Neural cell (in vitro differentiated cells): Measurements from ENCODE around the gene AGXT.

Experiments
- EP300 ChIP-seq: fragments of 450-650 bp; conservative IDR thresholded peaks from 2 replicates; pipeline ENCODE4 v1.6.1; 2014; ENCODE audit warnings: antibody characterized with exemption, mild to moderate bottlenecking, moderate library complexity; ENCODE audit not compliant: poor library complexity, severe bottlenecking
- EZH2 ChIP-seq: fragments of 200-600, 300-800 bp; shearing (Covaris generic), sonication (generic); IDR thresholded peaks from 2 replicates; pipeline ENCODE4 v1.6.1; 2014; ENCODE audit warnings: antibody characterized with exemption, low read length, borderline replicate concordance, mild to moderate bottlenecking; ENCODE audit not compliant: insufficient read depth, poor library complexity, severe bottlenecking
- POLR2AphosphoS5 ChIP-seq: IDR thresholded peaks from 2 replicates; pipeline ENCODE4 v1.6.1; 2012
- TAF1 ChIP-seq: IDR thresholded peaks from 2 replicates; pipeline ENCODE4 v1.6.1; 2012; ENCODE audit warnings: low read depth
- TF ChIP-seq, protein P1 (sequence below): fragments of 450-650 bp; IDR thresholded peaks from 2 replicates; pipeline ENCODE4 v1.5.1; 2014; ENCODE audit warnings: antibody characterized with exemption, mild to moderate bottlenecking, moderate library complexity; ENCODE audit not compliant: poor library complexity, severe bottlenecking
- TF ChIP-seq, protein P2 (sequence below): IDR thresholded peaks from 2 replicates; pipeline ENCODE4 v1.6.1; 2012; ENCODE audit warnings: borderline replicate concordance

DNA sequence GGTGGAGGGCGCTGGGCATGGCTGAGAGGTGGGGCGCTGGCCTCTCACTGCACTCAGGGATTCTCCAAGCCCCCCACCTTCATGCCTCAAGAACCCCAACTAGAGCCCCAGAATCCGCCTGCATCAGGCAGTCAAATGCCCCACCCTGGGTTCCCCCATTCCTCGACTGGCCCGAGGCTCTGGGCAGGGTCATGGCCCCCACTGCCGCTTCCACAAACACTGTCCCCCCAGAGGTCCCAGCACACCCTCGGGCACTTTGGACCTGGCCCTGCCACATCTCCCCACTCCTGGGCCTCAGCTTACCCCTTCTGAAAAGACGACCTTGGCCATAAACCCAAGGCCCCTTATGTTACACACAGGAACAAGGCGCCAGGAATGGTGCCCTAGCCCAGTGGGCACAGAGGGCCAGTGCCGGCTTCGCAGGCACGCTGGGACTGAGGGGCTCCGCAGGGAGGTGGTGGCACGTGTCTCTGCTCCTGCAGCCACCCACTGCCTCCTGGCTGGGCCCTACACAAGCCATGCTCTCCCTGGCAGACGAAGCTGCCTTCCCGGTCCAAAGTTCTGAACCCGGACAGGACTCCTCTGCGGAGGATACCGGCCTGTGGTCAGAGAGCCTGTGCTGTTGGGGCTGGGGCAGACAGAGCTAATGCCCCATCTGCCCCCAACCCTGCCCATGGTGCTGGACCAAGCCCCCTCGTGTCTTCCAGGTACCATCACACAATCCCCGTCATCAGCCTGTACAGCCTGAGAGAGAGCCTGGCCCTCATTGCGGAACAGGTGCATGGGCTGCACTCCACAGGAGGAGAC is 6.8 kb downstream of the AGXT start:
- TF ChIP-seq, protein P1, sequence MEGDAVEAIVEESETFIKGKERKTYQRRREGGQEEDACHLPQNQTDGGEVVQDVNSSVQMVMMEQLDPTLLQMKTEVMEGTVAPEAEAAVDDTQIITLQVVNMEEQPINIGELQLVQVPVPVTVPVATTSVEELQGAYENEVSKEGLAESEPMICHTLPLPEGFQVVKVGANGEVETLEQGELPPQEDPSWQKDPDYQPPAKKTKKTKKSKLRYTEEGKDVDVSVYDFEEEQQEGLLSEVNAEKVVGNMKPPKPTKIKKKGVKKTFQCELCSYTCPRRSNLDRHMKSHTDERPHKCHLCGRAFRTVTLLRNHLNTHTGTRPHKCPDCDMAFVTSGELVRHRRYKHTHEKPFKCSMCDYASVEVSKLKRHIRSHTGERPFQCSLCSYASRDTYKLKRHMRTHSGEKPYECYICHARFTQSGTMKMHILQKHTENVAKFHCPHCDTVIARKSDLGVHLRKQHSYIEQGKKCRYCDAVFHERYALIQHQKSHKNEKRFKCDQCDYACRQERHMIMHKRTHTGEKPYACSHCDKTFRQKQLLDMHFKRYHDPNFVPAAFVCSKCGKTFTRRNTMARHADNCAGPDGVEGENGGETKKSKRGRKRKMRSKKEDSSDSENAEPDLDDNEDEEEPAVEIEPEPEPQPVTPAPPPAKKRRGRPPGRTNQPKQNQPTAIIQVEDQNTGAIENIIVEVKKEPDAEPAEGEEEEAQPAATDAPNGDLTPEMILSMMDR, result no peak
- TF ChIP-seq EZH2, result no peak
- TF ChIP-seq TAF1, result no peak
- no peak for TF ChIP-seq EP300
- TF ChIP-seq POLR2AphosphoS5, result no peak
- TF ChIP-seq, protein P2, sequence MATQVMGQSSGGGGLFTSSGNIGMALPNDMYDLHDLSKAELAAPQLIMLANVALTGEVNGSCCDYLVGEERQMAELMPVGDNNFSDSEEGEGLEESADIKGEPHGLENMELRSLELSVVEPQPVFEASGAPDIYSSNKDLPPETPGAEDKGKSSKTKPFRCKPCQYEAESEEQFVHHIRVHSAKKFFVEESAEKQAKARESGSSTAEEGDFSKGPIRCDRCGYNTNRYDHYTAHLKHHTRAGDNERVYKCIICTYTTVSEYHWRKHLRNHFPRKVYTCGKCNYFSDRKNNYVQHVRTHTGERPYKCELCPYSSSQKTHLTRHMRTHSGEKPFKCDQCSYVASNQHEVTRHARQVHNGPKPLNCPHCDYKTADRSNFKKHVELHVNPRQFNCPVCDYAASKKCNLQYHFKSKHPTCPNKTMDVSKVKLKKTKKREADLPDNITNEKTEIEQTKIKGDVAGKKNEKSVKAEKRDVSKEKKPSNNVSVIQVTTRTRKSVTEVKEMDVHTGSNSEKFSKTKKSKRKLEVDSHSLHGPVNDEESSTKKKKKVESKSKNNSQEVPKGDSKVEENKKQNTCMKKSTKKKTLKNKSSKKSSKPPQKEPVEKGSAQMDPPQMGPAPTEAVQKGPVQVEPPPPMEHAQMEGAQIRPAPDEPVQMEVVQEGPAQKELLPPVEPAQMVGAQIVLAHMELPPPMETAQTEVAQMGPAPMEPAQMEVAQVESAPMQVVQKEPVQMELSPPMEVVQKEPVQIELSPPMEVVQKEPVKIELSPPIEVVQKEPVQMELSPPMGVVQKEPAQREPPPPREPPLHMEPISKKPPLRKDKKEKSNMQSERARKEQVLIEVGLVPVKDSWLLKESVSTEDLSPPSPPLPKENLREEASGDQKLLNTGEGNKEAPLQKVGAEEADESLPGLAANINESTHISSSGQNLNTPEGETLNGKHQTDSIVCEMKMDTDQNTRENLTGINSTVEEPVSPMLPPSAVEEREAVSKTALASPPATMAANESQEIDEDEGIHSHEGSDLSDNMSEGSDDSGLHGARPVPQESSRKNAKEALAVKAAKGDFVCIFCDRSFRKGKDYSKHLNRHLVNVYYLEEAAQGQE, result no peak
